ENCODE results near the gene CRYM. TPM values are rescaled to one million over a fixed set of nuclear protein-coding genes. Genes with fewer than 3 reads are reported as not detected.

CRYM gene
- total and polyA plus RNA-seq, 10 of the 15 experiments (the other 5 are each of a cell fraction or from before 2014, with no cell fraction given), result 0.30 to 6.1 (median 3.9) TPM

DNA sequence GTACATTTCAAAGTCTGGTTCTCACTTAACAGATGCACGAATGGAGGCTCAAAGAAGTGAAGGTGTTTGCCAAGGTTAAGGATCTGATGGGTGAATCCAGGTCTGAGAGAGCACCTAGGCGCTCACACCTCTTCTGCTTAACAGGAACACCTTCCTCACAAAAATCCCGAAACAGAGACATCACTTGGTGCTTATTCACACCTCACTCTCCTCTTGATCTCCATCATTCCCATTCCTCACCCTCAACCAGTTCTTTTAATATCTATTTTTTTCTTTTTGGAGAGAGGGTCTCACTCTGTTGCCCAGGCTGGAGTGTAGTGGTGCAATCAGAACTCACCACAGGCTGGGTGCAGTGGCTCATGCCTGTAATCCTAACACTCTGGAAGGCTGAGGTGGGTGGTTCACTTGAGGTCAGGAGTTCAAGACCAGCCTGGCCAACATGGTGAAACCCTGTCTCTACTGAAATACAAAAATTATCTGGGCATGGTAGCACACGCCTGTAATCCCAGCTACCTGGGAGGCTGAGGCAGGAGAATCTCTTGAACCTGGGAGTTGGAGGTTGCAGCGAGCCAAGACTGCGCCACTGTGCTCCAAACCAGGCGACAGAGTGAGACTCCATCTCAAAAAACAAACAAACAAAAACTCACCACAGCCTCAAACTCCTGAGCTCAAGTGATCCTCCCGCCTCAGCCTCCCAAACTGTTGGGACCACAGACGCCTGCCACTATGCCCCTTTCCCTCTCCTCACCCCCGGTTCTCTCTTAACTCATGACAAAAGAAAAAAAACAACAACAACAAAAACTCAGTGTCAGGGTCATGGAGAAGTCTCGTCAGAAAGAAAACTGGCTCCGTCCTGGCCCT, 15.1 kb downstream of the CRYM start:
- BruUV-seq (replicated peaks), result no TSS peak
- H3K9me3 ChIP-seq (replicated peaks; ENCODE audit: control insufficient read depth, insufficient read depth, low read length), result no peaks in the 10 kb centered on the region
- H3K36me3 ChIP-seq (ENCODE audit: control insufficient read depth in 2 of 2, insufficient read depth in 2 of 2, low read length in 1 of 2), result no peaks in the 10 kb centered on the region
- ChIA-PET RAD21 (ENCODE audit: unreplicated experiment) (interaction anchor here (1.3 to 1.7 kb wide), 2 partner anchors 10 to 38 kb away, joined by 5 read pairs; no protein-coding TSS in a partner anchor), CTCF (interaction anchor here (0.9 to 4.4 kb wide), 5 partner anchors 12 to 106 kb away, joined by 3 to 20 read pairs (median 5); partner anchors contain the start of gene CRYM), SMC1A (ENCODE audit: uncharacterized antibody, unreplicated experiment) (interaction anchor here (4.4 kb wide), 1 partner anchor 12 kb away, joined by 49 read pairs; the partner anchor contains the start of gene CRYM), POLR2A (interaction anchor here (1.2 kb wide), 1 partner anchor 12 kb away, joined by 3 read pairs; no protein-coding TSS in a partner anchor)
- H3K9ac ChIP-seq (ENCODE audit: control insufficient read depth, insufficient read depth, low read length), result no peak overlapping the region
- no peak overlapping the region for H3K4me2 ChIP-seq (ENCODE audit: control insufficient read depth, insufficient read depth)
- 68% methylated on average over 12 of the region's 12 CpGs for whole genome bisulfite sequencing (ENCODE audit: insufficient coverage, insufficient replicate concordance, low lambda C conversion rate, missing lambda C conversion rate)
- H3K4me3 ChIP-seq, result no peak overlapping the region
- ATAC-seq (no peak), FAIRE-seq (no peak), DNase-seq (ENCODE audit: low read depth, low spot score) (no peak)
- TF ChIP-seq, protein P1, sequence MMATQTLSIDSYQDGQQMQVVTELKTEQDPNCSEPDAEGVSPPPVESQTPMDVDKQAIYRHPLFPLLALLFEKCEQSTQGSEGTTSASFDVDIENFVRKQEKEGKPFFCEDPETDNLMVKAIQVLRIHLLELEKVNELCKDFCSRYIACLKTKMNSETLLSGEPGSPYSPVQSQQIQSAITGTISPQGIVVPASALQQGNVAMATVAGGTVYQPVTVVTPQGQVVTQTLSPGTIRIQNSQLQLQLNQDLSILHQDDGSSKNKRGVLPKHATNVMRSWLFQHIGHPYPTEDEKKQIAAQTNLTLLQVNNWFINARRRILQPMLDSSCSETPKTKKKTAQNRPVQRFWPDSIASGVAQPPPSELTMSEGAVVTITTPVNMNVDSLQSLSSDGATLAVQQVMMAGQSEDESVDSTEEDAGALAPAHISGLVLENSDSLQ (IDR thresholded peaks at IDR 0.05), result no peak
- TF ChIP-seq, protein P2, sequence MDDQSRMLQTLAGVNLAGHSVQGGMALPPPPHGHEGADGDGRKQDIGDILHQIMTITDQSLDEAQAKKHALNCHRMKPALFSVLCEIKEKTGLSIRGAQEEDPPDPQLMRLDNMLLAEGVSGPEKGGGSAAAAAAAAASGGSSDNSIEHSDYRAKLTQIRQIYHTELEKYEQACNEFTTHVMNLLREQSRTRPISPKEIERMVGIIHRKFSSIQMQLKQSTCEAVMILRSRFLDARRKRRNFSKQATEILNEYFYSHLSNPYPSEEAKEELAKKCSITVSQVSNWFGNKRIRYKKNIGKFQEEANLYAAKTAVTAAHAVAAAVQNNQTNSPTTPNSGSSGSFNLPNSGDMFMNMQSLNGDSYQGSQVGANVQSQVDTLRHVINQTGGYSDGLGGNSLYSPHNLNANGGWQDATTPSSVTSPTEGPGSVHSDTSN (IDR thresholded peaks at IDR 0.05; ENCODE audit: insufficient replicate concordance, low read depth, low read length), result no peak
- TF ChIP-seq SPI1 (IDR thresholded peaks at IDR 0.05; ENCODE audit: borderline replicate concordance, insufficient read depth, low read depth, low read length) (no peak), POLR2A (IDR thresholded peaks at IDR 0.05; ENCODE audit: low read depth, low read length) (no peak), BCL11A (IDR thresholded peaks at IDR 0.05; ENCODE audit: low read depth, low read length) (no peak), SMC3 (IDR thresholded peaks at IDR 0.05; ENCODE audit: borderline replicate concordance, low read length) (no peak), MTA3 (IDR thresholded peaks at IDR 0.05; ENCODE audit: borderline replicate concordance, low read length) (no peak)
- TF ChIP-seq, protein P3, sequence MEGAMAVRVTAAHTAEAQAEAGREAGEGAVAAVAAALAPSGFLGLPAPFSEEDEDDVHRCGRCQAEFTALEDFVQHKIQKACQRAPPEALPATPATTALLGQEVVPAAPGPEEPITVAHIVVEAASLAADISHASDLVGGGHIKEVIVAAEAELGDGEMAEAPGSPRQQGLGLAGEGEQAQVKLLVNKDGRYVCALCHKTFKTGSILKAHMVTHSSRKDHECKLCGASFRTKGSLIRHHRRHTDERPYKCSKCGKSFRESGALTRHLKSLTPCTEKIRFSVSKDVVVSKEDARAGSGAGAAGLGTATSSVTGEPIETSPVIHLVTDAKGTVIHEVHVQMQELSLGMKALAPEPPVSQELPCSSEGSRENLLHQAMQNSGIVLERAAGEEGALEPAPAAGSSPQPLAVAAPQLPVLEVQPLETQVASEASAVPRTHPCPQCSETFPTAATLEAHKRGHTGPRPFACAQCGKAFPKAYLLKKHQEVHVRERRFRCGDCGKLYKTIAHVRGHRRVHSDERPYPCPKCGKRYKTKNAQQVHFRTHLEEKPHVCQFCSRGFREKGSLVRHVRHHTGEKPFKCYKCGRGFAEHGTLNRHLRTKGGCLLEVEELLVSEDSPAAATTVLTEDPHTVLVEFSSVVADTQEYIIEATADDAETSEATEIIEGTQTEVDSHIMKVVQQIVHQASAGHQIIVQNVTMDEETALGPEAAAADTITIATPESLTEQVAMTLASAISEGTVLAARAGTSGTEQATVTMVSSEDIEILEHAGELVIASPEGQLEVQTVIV (IDR thresholded peaks at IDR 0.05; ENCODE audit: borderline replicate concordance, partially characterized antibody), result no peak
- TF ChIP-seq, protein P4, sequence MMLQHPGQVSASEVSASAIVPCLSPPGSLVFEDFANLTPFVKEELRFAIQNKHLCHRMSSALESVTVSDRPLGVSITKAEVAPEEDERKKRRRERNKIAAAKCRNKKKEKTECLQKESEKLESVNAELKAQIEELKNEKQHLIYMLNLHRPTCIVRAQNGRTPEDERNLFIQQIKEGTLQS (IDR thresholded peaks at IDR 0.05; ENCODE audit: borderline replicate concordance, extremely low read depth, low read depth, low read length), result no peak
- H4K20me1 ChIP-seq (ENCODE audit: control insufficient read depth, insufficient read depth), result no peaks in the 10 kb centered on the region
- no peak overlapping the region for H2AFZ ChIP-seq (ENCODE audit: control insufficient read depth, low read depth, low read length)
- H3K4me1 ChIP-seq (ENCODE audit: control insufficient read depth, insufficient read depth, low read length), result peaks cover 13% of the 10 kb centered on the region
- H3K27me3 ChIP-seq (replicated peaks in 1 of 2; ENCODE audit: control insufficient read depth in 2 of 2, insufficient read depth in 2 of 2, low read length in 1 of 2), result no peaks in the 10 kb centered on the region
- in situ Hi-C loops (cut with MboI), result no loop called here
- no peak overlapping the region for H3K27ac ChIP-seq (ENCODE audit: control insufficient read depth, insufficient read depth)
- H3K79me2 ChIP-seq (ENCODE audit: control insufficient read depth, insufficient read depth, low read length), result no peaks in the 10 kb centered on the region
- intact Hi-C loops (cut with micrococcal nuclease; ENCODE audit: unreplicated experiment), result no loop called here
